ENCODE measurements around the gene WDR7. TPM values are rescaled to one million over a fixed set of nuclear protein-coding genes. Genes with fewer than 3 reads are reported as not detected.

Gene WDR7
- total and polyA plus RNA-seq, 2 of the 4 experiments (the other 2 are of a cell fraction): 3.7 to 23.3 TPM

DNA sequence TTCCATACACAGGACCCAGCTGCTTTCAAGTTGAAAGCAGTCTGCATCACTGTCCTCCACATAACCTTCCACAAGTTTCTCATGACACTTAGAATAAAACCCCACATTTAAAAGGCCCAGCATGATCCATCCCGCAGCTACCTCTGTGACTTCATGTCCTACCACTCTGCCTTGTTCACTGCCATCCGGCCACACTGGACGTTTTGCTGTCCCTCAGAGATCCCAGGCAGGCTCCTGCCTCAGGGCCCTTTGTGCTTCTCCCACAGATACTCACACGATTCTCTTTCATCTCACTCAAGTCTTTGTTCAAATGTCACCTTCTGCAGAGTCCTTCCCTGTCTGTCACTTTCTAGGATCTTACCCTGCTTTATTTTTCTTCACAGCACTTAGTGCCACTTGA is 262.8 kb downstream of the WDR7 start:
- Histone ChIP-seq H4K5ac (ENCODE audit: low read depth, low read length) (no peak overlapping the region), H3K4me1 (ENCODE audit: control insufficient read depth, insufficient read depth, low read length) (no peaks in the 10 kb centered on the region), H3K56ac (ENCODE audit: extremely low read depth, insufficient read depth, low read length) (no peak overlapping the region), H4K8ac (ENCODE audit: low read depth in 2 of 2, low read length in 2 of 2) (no peak overlapping the region), H3K27me3 (ENCODE audit: control insufficient read depth, insufficient read depth, low read length) (no peaks in the 10 kb centered on the region), H2BK15ac (ENCODE audit: low read depth, low read length) (no peak overlapping the region), H3K9me3 (ENCODE audit: control insufficient read depth, insufficient read depth, low read length) (no peaks in the 10 kb centered on the region), H3K9me1 (ENCODE audit: insufficient read depth, low read length) (0 out of 2 replicates have a peak, but pooled peaks cover under 1% of the 10 kb centered on the region), H2AK9ac (replicated peaks; ENCODE audit: low read depth, low read length, poor library complexity) (no peak overlapping the region), H3K18ac (ENCODE audit: low read depth, low read length) (no peak overlapping the region), H3K4me2 (ENCODE audit: low read depth, low read length) (no peak overlapping the region), H3K4me3 (ENCODE audit: insufficient read depth, low read depth, low read length) (no peak overlapping the region), H3K14ac (replicated peaks; ENCODE audit: low read depth, low read length) (no peak overlapping the region), H4K20me1 (ENCODE audit: insufficient read depth, low read length) (no peaks in the 10 kb centered on the region), H3K9ac (ENCODE audit: low read depth, low read length) (no peak overlapping the region), H2BK120ac (ENCODE audit: low read depth, low read length) (no peak overlapping the region), H2BK20ac (ENCODE audit: low read depth, low read length) (no peak overlapping the region), H2BK5ac (ENCODE audit: low read depth, low read length, poor library complexity, severe bottlenecking) (no peak overlapping the region), H2AFZ (replicated peaks; ENCODE audit: low read length, poor library complexity) (no peak overlapping the region), H3K36me3 (ENCODE audit: control insufficient read depth, insufficient read depth, low read length) (no peaks in the 10 kb centered on the region), H3K27ac (ENCODE audit: insufficient read depth, low read length) (no peak overlapping the region), H3K79me1 (ENCODE audit: low read depth in 1 of 2, low read length in 2 of 2) (peaks cover 0 to under 1% of the 10 kb centered on the region in 2 experiments; a peak in 1 of 4 replicates), H3K23ac (ENCODE audit: low read depth, low read length) (no peak overlapping the region), H4K91ac (ENCODE audit: insufficient read depth, low read depth, low read length) (no peak overlapping the region), H2AK5ac (ENCODE audit: low read depth, low read length) (no peak overlapping the region), H3K4ac (ENCODE audit: low read depth, low read length) (no peak overlapping the region)
- intact Hi-C loops (cut with micrococcal nuclease) (no loop called here), in situ Hi-C loops (cut with MboI; ENCODE audit: low sequenced_read_pairs) (no loop called here), dilution Hi-C loops (cut with HindIII; ENCODE audit: low sequenced_read_pairs, unreplicated experiment) (no loop called here)
- ChIA-PET POLR2A (ENCODE audit: unreplicated experiment) (no interaction called here), CTCF (interaction anchor here (0.7 kb wide), 1 partner anchor 289 kb away, joined by 3 read pairs; no protein-coding TSS in a partner anchor)
- DNase-seq: no peak
- no peak for ATAC-seq (ENCODE audit: low read depth)
- 74% methylated on average over 3 of the region's 4 CpGs; no CpG with 5 or more reads in 1 of the 2 experiments for WGBS, 2 experiments (ENCODE audit: extremely low coverage in 2 of 2, insufficient read length in 1 of 2)
- TF ChIP-seq POLR2A (IDR thresholded peaks at IDR 0.05; ENCODE audit: low read depth, low read length): no peak
- TF ChIP-seq ELK1 (IDR thresholded peaks at IDR 0.05; ENCODE audit: borderline replicate concordance, low read depth, low read length): no peak
- no peak for TF ChIP-seq MAFK (IDR thresholded peaks at IDR 0.05; ENCODE audit: low read depth, low read length)
- no peak for TF ChIP-seq RFX5 (IDR thresholded peaks at IDR 0.05; ENCODE audit: low read depth, low read length)
- TF ChIP-seq FOS (IDR thresholded peaks at IDR 0.05; ENCODE audit: low read depth, low read length): no peak
- no peak for TF ChIP-seq SMC3 (IDR thresholded peaks at IDR 0.05; ENCODE audit: low read depth, low read length)
- no peak for TF ChIP-seq NFE2L2 (IDR thresholded peaks at IDR 0.05; ENCODE audit: low read depth, low read length)
- no peak for TF ChIP-seq RCOR1 (IDR thresholded peaks at IDR 0.05; ENCODE audit: insufficient replicate concordance, low read length)
- TF ChIP-seq MXI1 (IDR thresholded peaks at IDR 0.05; ENCODE audit: borderline replicate concordance, low read depth, low read length): no peak
- no peak for TF ChIP-seq RAD21 (IDR thresholded peaks at IDR 0.05; ENCODE audit: low read length)
- no peak for TF ChIP-seq CEBPB (IDR thresholded peaks at IDR 0.05; ENCODE audit: low read depth, low read length)
- no peak for TF ChIP-seq BHLHE40 (IDR thresholded peaks at IDR 0.05; ENCODE audit: low read depth, low read length)
- TF ChIP-seq MAZ (IDR thresholded peaks at IDR 0.05; ENCODE audit: borderline replicate concordance, low read depth, low read length): no peak
- TF ChIP-seq USF2 (IDR thresholded peaks at IDR 0.05; ENCODE audit: low read depth, low read length): no peak
- no peak for TF ChIP-seq CHD1 (IDR thresholded peaks at IDR 0.05; ENCODE audit: low read depth, low read length)
- TF ChIP-seq, protein P1, sequence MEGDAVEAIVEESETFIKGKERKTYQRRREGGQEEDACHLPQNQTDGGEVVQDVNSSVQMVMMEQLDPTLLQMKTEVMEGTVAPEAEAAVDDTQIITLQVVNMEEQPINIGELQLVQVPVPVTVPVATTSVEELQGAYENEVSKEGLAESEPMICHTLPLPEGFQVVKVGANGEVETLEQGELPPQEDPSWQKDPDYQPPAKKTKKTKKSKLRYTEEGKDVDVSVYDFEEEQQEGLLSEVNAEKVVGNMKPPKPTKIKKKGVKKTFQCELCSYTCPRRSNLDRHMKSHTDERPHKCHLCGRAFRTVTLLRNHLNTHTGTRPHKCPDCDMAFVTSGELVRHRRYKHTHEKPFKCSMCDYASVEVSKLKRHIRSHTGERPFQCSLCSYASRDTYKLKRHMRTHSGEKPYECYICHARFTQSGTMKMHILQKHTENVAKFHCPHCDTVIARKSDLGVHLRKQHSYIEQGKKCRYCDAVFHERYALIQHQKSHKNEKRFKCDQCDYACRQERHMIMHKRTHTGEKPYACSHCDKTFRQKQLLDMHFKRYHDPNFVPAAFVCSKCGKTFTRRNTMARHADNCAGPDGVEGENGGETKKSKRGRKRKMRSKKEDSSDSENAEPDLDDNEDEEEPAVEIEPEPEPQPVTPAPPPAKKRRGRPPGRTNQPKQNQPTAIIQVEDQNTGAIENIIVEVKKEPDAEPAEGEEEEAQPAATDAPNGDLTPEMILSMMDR (conservative IDR thresholded peaks at IDR 0.05; ENCODE audit: low read depth, low read length): no peak
- no TSS peak for BruUV-seq (replicated peaks)
